Smooth muscle cell of the umbilical artery (primary cell): ENCODE data around the gene RIMS1. TPM values are rescaled to one million over a fixed set of nuclear protein-coding genes. Genes with fewer than 3 reads are reported as not detected.

ENCODE experiments used
- total RNA-seq: library from RNA; depleted of rRNA; stranded (reverse); fragments of >200 nt; gene quantifications from 2 replicates; pipeline ENCODE4 v1.2.3, GENCODE V29; 2014

RIMS1 gene
- total RNA-seq: 0.89 and 3.6 TPM in 2 replicates

GRCh38 chr6:71886184-71887005 is at the start of gene RIMS1:
TSS of gene RIMS1 (plus strand) at chr6:71886550. CDS start at chr6:71887024, 474 bp downstream.

